Suppressor macrophage (primary cell): Measurements from ENCODE around the gene DNAJC11.
"Not testable (repeated sequence)": the region's sequence is repeated elsewhere in the genome, so short reads cannot be mapped to it uniquely, and the experiment has no call there.

Source experiments
- DNase-seq, 4 experiments: peaks; one replicate each; pipeline ENCODE4 v3.0.0-alpha.2; 2020 to 2022

Gene DNAJC11

DNA sequence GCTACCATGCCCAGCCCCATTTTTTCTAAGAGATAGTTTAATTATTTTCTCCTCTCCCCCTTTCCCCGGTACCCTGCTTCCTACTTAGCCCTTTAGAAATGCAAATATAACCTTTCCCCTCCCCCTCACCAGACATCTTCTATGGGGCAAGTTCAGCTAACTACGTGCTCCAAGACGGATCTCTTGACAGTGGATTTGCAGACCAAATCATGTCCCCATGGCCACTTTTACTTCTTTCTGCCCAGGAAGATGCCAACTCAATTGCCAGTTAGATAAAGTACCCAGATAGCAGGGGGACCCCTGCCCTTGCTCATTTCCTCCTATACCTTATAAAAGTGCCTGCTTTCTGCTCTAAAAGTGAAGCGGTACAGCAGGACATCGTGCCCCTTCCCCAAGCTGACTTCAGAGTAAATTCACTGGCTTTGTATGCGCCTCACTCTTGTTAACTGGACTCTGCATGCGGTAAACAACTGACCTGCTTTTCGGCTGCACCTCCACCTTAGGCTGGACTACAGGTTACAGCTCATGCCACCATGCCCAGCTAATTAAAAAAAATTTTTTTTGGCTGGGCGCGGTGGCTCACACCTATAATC lies 7.4 kb downstream of the DNAJC11 start:
- DNase-seq, result no peak

DNA sequence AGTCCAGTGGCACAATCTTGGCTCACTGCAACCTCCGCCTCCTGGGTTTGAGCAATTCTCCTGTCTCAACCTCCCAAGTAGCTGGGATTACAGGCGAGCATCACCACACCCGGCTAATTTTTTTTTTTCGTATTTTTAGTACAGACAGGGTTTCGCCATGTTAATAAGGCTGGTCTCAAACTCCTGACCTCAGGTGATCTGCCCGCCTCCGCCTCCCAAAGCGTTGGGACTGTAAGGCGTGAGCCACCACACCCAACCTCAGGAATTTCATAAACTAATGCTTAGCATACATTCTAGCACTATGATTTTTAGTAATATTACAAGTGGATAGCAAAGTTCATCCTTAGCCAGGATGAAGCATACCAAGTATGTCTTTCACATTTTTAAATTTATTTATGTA lies 8.7 kb downstream of the DNAJC11 start:
- no peak for DNase-seq

DNA sequence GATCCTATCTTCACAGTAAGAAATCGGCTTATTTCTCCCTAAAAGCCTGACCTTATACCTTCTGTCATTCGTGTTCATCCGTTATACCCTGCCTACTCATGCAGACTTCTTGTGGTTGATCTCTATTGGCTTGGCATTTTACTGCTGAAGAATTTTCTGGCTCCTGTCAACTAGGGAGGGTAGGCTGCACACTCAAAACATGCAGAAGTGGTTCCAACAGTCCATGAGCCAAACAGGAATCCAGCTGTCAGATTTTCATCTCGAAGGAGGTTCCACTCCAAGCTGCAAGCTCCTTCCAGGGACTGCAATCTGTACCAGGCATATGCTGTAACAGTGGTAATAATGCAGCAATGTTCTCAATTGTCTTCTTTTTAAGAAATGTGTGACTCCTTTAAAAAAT lies 10.1 kb downstream of the DNAJC11 start:
- no peak for DNase-seq

DNA sequence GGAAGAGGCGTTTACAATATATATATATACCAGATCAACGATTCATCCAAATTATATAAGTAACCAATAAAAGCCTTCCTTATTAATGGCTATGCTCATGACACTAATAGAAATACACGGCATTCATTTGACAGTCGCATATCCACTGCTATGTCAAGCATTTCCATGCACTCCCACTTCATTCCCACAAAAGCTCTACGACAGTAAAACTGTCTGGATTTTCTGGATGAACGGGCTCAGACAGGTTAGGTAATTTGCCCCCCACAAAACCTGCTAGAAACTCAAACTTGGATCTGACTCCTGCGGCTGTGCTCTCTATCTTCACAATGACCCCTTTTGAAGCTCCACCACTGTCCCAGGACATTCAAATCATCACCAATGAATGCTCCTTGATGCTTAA lies 11.4 kb downstream of the DNAJC11 start:
- DNase-seq, result no peak

DNA sequence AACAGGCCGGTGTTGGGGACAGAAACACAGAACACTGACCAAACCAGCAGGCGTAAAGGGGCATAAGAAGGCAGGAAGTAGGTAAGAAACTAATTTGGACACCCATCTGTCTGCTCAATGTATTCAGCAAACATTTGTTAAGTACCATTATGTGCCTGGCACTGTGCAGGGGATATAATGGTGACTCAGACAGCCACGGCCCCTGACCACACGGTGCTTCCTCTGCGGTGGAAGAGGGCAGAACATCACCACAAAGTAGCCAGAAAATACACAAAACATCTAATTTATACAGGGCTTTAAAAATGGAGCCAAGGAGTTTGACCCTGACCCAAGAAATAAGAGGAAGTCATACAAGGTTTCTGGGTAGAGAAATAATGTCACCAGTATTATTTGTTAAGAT lies 12.9 kb downstream of the DNAJC11 start:
- no peak for DNase-seq

DNA sequence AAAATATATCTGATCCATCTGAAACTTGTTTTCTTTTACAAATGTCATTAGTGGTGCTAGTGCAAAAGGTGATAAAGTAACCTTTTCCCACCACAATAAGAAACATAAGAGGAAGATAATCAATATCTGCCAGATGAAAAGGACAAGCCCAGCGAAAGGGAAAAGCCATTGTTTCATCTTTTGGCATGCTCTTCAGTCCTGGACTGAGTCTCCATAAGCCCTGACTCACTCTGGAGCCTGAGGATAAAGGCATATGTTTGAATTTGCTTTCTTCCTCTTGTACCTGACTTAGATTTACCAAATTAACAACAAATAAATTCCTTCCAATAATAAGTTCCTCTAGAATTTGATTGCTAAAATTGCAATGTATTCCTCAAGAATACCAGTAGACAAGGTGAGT lies 13.6 kb downstream of the DNAJC11 start:
- DNase-seq, result no peak

DNA sequence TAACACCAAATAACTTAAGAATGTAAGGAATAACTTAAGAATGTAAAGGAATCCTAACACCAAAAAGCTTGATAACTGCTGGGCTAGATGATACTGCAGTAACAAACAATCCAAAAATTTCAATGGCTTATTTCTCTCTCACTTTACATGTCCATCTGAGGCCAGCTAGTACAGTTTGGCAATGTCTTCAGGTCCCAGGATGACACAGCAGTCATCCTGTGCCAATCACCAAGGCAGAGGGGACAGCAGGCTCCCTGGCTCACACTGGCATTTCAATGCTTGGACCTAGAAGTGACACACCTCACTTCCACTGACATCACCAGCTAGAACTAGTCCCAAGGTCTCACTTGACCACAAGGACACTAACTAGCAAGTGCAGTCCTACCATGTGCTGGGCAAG lies 15.3 kb downstream of the DNAJC11 start:
- no peak for DNase-seq

DNA sequence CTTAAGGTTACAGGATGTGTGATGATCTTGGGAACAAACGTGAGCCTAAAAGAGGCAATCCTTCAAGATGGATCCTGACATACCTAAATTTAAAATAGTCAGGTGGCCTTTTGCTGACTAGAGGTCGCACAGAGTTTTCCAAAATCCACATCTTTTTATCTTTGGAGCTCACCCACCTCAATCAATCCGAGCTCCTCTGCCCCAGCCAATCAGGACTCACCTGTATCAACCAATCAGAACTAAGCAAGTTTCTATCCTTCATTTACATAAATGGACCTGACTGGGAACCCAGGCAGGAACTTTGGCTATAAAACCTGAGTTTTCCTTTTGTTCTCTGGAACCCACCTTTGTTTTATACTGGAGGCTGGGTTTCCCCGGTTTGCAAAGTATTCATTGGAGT lies 16.2 kb downstream of the DNAJC11 start:
- no peak for DNase-seq

DNA sequence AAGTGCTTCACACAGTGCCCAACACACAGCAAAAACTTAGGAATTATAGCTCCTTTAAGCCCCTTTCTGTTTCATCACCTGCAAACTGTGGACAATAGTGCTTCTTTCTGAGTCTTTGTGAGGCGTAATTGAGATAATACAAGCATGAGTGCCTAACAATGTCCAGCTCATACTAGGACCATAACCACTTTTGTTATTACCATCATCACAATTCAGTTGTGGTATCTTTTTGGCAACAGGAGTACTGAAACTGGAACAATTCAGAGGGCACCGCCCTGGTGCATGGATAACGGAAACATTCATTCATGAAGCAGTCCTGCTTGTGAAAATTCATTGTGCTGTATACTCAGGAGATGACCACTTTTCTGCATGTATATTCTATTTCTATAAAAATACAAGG lies 18.2 kb downstream of the DNAJC11 start:
- DNase-seq, result no peak

DNA sequence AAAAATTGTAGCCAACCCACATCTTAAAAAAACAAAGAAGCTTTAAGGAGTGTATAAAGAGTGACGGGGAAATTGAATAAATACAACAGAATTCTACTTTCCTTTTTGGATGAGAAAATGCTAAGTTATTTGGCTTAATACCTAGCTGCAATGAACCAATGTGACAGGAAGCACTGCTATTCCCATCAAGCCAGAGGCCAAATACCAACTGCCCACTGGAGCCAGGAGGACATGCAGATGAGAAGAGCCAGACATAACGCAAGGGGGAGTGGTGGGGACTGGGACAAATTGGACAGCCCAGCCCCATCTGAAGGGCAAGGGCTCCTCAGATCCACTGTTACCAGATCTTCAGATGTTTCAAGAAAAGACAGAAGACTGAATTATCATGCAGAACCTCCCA lies 25.7 kb downstream of the DNAJC11 start:
- no peak for DNase-seq

DNA sequence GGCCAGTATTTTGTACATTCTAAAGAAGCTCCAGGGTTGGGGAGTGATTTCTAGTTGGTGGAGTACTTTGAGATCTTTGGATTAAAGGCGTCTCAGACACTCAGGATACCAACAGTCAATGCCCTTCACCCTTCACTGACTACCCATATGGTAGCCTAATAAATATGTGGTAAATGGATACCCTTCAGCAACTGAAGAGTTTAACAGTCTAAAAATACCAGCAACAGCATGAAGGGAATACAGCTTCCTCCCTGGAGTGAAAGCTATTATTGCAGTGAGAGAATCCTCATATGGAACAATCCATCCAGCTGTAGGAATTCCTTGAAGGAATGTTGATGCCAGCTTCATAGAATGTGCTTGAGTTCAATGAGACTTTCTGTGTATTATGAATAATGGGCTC lies 26.8 kb downstream of the DNAJC11 start:
- no peak for DNase-seq

DNA sequence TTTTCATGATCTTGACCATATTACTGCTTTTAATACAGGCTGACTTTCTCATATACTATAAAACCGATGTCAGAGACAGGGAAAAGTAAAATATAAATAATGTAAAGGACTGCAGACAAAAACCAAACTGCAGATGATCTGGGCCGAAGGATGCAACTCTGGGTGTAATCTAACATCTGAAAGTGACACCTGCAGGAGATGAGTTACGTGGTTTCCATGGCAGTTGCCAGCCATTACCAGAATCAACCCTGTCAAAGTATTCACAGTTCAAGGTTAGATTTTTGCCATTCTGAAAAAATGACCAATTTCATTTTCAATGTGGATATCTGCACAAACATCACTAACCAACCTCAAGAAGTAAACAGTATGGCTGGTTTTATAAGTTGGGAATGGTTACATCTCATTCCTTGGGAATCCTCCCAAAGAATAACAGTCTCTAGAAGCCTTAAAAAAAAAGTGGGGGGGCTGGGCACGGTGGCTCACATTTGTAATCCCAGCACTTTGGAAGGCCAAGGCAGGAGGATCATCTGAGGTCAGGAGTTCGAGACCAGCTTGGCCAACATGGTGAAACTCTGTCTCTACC lies 27.7 kb downstream of the DNAJC11 start:
- DNase-seq, result no peak

DNA sequence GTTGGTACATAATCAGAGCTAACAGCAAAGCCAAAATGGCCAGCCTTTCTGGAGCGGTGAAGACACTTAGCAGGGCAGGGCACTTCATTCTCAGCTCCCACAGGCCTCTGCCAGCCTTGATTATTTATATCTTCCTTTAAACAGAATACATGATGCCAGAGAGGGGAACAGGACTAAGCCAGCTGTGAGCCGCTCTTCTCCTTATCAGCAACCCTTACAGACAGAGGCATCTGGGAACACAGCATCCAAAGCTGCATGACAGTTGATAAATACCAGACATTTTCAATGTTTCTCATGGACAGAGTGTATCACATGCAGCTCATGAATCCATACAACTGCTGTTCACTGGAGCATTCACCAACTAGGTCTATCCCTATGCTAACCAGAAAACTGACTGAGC lies 29.1 kb downstream of the DNAJC11 start:
- DNase-seq, result no peak

DNA sequence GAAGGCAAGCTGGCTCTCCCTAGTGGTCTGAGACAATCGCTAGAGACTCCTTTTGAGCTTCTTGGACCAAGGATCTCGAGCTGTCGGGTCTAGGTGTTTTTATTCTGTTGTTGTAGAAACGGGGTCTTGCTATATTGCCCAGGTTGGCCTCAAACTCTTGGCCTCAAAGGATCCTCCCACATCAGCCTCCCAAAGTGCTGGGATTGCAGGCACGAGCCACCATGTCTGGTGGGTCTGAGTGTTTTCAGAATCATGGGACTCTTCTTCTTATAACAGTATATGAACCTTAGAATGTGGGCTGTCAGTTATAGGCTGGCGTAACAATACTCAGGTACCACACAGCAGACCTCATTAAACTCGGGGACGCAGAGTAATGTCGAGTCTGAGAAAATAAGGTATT lies 33.1 kb downstream of the DNAJC11 start:
- no peak for DNase-seq

DNA sequence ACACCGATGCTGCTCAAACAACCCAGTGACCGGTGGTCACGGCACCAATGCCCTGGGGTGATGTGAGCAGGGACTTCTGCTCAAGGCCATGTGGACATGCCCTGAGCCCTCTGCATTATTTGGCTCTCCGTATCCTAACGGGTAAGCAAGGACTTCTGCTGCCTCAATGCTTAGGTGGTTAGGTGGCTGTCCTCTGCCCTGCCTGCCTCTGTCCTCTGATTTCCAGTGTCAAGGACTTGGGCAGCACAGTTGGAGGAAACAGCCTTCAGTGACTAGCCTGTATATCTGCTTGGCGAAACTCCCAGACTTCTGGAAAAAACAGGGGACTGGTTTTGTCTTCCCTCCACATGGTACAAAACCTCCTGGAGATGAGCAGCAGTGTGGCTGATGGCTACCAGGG lies 34.5 kb downstream of the DNAJC11 start:
- no peak for DNase-seq

DNA sequence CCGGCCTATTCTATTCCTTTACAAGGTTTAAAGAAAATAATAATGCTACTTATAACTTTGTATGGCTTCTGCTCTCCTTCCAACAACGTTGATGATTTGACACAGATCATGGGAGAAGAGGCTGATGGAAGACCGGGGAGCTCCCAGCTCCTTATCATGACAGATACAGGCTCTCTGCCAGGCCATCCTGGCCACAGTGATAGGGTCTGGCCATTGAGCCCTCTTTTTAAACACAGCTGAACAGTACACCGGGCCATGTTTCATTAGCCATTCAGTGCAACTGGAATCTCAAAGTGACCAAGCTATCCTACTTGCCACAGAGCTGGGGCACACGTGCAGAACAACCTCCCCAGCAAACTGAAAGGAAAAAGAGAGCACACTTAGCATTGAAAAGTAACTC lies 34.9 kb downstream of the DNAJC11 start:
- no peak for DNase-seq

DNA sequence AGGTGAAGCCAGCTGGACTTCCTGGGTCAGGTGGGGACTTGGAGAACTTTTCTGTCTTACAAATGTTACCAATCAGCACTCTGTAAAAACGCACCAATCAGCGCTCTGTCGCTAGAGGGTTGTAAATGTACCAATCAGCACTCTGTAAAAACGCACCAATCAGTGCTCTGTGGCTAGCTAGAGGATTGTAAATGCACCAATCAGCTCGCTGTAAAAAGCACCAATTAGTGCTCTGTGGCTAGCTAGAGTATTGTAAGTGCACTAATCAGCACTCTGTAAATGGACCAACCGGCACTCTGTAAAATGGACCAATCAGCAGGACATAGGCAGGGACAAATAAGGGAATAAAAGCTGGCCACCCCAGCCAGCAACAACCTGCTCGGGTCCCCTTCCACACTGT lies 39.1 kb downstream of the DNAJC11 start:
- not testable (repeated sequence) for DNase-seq

DNA sequence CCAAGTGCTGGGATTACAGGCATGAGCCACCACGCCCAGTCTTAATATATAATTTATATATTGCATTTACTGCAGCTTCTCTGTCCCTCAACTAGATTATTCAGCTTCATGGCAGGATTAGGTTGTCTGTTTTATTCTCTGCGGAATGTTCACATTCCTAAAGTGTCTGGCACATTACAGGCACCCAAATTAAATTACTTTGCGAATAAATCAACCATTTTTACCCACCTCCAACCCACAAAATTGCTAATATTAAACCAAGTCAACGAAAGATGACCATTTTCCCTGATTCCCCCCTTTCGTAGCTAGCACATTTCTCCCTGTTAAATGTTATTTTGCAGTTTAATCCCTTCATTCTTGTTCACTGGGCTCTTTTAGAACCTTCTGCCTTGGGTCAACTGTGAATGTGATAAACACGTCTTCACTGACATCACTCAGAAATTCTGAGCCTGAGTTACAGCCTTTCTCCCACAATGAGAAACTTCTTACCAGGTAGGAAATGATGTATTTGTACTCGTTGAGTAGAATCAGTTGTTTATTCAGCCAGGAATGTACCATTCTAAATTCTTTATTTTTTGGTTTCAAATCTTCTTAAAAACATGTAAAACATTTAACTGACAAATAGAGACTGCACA lies 41.1 kb downstream of the DNAJC11 start:
- no peak for DNase-seq

DNA sequence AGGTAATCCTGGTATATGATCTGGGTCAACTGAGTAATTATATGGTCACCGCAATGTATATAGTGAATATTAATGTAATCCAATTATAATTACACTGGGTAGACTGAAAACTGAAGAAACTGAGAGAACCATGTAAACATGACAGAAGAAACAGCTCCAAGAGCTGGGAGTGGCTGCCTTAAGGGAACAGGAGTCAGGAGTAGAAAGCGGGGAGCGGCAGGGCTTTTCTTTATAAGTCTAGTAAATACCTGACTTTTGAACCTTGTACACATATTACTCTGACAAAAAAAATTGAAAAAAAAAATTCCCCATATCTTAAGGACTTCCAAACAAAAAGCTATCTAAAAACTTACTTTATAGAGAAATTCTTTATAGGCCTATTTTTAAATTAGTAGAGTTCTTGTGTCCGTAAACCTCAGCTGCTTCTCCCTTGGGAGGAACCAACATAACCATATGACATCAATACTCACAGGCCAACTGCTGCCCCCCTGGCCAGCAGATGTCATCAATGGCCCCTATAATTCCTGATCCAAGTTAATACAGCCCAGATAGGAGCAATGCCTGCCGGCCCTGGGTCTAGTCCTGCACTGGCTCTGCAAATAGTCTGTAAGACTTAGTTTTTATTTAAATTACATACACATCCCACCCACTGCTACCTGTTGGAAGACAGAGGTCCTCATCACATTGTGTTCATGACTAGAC lies 43.1 kb downstream of the DNAJC11 start:
- no peak for DNase-seq

DNA sequence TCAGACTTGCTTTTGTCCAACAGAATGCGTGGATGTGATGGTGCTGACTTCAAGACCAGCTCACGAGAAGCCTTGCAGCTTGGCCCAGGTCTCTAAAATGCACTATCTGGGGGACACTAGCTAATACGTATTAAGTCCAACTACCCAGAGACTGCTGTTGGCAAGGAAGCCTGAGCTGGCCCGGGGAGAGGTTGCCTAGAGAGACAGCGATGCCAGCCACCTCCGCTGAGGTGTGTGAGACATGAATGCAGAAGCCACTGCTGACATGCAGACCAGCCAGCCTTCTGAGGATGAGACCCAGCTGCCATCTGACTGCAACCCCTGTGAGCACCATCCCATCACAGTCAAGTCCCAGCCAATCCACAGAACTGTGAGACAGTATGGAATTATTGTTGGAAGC lies 44.5 kb downstream of the DNAJC11 start:
- DNase-seq, result no peak

DNA sequence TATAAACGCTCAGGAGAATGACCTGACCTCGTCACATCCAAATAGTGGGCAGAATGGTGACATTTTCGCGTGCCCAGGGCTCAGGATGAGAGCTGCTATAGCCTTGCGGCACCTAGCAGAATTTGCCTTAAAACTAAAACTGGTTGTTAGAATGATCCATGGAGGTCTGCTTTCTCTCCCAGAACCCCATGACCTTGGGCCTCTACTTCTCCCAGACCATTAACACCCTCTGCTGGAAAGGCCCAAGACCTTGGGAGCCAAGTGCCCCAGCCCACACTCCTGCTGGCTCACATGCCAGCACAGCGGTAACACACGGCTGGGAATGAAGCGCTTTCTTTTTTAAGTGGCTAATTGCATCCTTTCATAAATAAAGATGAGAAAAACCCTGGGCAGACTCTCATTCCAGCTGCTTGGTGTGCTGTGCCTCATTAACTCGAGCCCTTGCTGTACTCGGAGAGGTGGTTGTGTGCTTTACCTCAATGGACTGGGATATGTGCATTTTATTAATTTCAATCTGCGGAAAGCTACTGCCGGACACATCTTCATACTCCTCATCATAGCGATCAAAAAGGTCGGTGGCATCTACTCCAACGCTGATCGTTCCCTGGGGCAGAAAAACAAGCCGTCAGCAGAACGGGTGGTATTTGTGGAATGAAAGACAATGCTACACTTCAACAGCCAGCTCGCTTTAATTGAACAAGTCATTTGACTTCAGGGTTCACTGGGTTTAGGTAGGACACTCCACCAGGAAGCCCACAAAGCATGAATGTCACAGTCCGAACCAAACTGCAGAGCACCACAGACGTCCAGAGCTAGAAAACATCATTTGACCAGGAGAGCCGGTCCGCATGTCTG lies 48.0 kb downstream of the DNAJC11 start:
- DNase-seq, result no peak

DNA sequence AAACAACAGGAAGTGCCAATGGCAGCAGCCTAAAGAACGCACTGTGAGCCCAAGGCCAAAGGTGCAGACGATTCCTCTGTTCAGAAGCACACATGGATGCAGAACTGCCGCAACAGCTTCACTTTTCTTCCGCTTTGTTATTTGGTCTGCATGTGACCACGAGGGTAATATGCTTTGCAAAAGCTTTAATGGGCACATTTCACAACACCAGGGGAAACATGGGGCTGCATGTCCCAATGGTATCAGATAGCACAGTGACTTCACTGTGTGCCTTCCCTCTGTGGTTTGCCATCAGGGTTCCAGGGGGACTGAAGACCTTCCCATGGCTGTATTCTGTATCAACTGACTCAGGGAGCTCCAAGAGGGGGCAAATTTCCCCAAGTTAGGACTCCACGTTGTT lies 48.6 kb downstream of the DNAJC11 start:
- DNase-seq, result peak in 3 of 4 experiments; percentile 10 to 22 (median 15)

DNA sequence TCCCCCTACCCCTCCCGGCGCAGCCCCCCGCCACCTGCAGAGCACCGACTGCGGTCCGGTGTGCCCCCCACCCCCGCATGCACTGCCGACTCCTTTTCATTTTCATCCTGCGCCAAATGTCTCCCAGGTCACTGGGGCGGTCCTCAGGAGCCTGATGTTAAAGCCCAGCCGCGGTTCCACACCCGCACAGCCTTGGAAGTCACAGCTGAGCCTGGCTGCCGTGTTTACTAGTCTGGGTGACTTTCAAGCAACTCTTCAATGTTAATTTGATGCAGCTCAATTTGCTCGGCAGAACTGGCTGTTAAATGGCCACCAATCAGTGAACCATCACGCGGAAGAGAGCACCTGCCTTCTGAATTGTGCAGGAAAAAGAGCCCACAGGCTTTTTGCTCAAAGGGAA lies 49.7 kb downstream of the DNAJC11 start:
- DNase-seq, result no peak
